ENCODE results near the gene RAG2.

DNA sequence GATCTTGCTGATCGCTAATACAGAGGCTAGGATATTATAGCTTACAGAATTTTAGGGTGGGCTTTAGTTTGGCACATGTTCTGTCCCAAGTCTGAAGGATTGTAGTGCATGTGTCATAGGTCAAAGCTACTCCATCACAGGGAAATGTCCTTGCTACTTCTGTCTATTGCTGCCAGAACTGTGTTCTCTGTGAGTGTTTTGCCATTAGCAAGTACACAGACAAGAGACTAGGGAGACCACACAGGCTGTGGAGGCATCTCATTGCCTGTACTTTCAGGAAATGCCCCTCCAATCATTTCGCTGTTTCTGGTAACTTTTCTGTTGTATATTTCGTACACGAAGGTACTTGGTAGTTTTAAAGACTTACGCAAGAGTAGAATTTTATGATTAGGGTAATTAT lies 25.5 kb upstream of the RAG2 start:
- TF ChIP-seq ZFP3 (CRISPR knock-in tag; IDR thresholded peaks at IDR 0.05) (no peak), OSR1 (CRISPR knock-in tag; IDR thresholded peaks at IDR 0.05) (no peak), TCF4 (CRISPR knock-in tag; IDR thresholded peaks at IDR 0.05; ENCODE audit: borderline replicate concordance) (no peak), SNAI2 (CRISPR knock-in tag; IDR thresholded peaks at IDR 0.05) (no peak)
- TF ChIP-seq, protein P1, sequence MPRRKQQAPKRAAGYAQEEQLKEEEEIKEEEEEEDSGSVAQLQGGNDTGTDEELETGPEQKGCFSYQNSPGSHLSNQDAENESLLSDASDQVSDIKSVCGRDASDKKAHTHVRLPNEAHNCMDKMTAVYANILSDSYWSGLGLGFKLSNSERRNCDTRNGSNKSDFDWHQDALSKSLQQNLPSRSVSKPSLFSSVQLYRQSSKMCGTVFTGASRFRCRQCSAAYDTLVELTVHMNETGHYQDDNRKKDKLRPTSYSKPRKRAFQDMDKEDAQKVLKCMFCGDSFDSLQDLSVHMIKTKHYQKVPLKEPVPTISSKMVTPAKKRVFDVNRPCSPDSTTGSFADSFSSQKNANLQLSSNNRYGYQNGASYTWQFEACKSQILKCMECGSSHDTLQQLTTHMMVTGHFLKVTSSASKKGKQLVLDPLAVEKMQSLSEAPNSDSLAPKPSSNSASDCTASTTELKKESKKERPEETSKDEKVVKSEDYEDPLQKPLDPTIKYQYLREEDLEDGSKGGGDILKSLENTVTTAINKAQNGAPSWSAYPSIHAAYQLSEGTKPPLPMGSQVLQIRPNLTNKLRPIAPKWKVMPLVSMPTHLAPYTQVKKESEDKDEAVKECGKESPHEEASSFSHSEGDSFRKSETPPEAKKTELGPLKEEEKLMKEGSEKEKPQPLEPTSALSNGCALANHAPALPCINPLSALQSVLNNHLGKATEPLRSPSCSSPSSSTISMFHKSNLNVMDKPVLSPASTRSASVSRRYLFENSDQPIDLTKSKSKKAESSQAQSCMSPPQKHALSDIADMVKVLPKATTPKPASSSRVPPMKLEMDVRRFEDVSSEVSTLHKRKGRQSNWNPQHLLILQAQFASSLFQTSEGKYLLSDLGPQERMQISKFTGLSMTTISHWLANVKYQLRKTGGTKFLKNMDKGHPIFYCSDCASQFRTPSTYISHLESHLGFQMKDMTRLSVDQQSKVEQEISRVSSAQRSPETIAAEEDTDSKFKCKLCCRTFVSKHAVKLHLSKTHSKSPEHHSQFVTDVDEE (CRISPR knock-in tag; IDR thresholded peaks at IDR 0.05), result no peak
- TF ChIP-seq, protein P2, sequence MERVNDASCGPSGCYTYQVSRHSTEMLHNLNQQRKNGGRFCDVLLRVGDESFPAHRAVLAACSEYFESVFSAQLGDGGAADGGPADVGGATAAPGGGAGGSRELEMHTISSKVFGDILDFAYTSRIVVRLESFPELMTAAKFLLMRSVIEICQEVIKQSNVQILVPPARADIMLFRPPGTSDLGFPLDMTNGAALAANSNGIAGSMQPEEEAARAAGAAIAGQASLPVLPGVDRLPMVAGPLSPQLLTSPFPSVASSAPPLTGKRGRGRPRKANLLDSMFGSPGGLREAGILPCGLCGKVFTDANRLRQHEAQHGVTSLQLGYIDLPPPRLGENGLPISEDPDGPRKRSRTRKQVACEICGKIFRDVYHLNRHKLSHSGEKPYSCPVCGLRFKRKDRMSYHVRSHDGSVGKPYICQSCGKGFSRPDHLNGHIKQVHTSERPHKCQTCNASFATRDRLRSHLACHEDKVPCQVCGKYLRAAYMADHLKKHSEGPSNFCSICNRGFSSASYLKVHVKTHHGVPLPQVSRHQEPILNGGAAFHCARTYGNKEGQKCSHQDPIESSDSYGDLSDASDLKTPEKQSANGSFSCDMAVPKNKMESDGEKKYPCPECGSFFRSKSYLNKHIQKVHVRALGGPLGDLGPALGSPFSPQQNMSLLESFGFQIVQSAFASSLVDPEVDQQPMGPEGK (CRISPR knock-in tag; IDR thresholded peaks at IDR 0.05; ENCODE audit: borderline replicate concordance), result no peak
